GM19452 (cell line): ENCODE measurements around the gene SLC25A51.
A peak's percentile ranks its signal among the peaks of the same experiment; 100 is the strongest.

Experiments used
- ATAC-seq: cut with Tn5 transposase; IDR thresholded peaks from one replicate; pipeline ENCODE4 v1.9.1; 2021; ENCODE audit not compliant: unreplicated experiment

The SLC25A51 gene, protein sequence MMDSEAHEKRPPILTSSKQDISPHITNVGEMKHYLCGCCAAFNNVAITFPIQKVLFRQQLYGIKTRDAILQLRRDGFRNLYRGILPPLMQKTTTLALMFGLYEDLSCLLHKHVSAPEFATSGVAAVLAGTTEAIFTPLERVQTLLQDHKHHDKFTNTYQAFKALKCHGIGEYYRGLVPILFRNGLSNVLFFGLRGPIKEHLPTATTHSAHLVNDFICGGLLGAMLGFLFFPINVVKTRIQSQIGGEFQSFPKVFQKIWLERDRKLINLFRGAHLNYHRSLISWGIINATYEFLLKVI

GRCh38 chr9:37903647-37904444, at the start of gene SLC25A51:
Gene SLC25A51 (minus strand): TSS chr9:37904127. CDS start chr9:37888550, 15,577 bp downstream.
- ATAC-seq, result peak; percentile 84

- ATAC-seq, result no peak
These were observed 49.4 kb upstream of the SLC25A51 start for GRCh38 chr9:37953206-37953774.

DNA sequence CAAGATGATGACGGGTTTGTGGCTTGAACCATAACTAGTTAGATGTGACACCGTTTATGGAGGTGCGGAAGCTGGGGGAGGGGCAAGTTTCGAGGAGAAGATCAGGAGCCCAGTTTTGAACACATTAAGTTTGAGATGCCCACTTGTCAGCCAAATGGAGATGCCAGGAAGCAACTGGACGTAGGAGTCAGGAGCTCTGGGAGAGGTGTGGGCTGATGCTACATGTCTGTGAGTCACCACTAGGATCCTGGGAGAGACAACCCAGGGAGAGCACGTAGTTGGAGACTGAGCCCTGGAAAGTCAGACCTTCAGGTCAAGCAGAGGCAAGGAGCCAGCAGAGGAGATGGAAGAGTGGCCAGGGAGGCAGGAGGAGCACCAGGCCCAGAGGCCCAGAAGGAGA, 48.8 kb upstream of the SLC25A51 start:
- no peak for ATAC-seq

DNA sequence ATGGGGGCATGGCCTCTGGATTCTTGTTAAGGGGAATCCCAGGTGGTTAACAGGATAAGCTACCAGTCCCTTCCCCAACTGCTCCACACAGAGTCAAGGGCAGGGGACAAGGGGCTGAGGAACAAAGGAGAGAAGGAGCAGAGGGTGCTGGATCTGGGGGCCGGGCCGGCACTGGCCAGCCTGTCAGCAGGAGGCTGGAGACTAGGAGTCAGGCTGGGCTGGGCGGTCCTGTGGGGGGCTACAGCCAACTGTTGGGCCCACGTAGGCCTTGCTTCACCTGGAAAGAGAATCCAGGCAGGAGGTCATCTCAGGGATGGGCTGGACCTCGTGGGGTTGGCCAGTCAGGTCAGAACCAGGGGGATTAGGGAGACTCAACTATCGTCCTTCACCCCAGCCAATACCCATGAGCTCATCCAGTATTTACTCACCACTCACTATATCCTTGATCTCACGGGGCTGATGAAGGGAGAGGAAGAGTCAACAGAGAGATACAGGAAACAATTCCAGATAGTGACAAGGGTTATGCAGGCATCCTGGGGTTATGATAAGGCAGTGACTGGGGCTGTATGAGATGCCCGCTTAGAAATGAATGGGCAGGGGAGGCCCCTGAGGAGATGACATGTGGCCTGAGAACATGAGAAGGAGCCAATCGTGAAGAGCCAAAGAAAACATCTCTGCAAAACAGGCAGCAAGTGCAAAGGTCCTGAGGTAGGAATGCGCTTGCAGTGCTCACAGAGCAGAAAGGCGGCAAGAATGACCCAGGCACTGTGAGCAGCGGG, 47.9 kb upstream of the SLC25A51 start:
- no peak for ATAC-seq

GRCh38 chr9:37950561-37950960, 46.6 kb upstream of the SLC25A51 start:
- no peak for ATAC-seq

DNA sequence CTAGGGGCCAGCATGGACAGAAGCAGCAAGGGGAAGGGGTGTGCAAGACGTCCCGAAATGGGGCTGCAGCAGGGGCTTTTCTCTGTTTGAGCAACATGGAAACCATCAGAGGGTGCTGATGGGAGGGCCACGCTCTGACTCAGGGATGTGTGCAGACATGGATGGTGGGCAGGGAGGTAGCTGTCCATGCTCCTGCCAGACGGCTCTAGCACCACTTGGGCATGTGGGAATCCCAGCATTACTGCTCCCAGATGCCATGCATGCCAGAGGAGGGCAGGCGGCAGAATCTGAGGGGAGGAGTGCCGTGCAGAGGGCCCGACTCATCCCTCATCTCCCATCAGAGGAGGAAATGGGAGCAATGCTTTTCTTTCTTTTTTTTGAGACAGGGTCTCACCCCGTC, 45.6 kb upstream of the SLC25A51 start:
- ATAC-seq, result no peak

DNA sequence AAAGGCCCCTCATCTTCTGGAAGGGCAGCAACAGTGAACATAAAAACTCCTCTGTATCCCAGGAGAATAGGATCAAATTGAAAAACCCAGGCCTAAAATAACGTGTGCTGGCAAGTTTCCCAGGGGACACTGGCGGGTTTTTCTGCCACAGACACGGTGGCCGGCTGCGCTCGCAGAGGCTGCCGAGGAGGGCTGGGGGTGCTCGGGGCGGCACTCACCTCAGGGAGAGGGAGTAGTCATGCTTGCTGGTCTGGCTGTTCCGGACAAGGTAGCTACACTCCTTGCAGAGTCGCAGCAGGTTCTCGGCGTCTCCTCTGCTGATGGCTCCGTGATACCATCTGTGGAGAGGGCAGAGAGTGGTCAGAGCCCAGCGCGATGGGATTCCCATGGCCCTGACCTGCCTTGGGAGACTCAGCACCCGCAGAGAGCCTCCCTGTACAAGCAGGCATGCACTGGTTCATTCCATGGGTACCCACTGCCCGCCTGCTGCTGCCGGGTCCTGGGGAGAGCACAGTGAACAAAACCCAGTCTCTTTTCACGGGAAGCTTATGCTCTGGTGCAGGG, 44.6 kb upstream of the SLC25A51 start:
- ATAC-seq, result no peak

GRCh38 chr9:37947977-37948376, 44.0 kb upstream of the SLC25A51 start:
- no peak for ATAC-seq

DNA sequence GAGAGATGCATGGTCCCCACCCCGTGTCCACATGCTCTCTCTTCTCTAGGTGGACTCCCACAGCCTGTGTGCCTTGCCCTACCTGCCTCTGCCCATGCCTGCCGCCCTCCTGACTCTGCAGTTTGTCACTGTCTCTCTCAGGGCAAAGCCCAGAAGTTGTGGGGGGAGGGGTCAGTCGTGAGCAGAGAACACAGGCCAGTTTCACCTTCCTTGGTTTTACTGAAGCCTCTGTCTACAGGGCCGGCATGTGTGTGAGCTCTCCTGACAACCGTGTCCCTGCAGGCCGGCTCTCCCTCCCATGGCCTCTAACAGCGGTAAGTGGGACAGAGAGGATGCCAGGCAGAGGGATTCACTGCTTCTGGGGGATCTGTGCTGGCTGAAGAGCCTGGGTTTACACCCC, 43.5 kb upstream of the SLC25A51 start:
- no peak for ATAC-seq

- ATAC-seq, result no peak
These were observed 43.0 kb upstream of the SLC25A51 start for GRCh38 chr9:37946971-37947370.

DNA sequence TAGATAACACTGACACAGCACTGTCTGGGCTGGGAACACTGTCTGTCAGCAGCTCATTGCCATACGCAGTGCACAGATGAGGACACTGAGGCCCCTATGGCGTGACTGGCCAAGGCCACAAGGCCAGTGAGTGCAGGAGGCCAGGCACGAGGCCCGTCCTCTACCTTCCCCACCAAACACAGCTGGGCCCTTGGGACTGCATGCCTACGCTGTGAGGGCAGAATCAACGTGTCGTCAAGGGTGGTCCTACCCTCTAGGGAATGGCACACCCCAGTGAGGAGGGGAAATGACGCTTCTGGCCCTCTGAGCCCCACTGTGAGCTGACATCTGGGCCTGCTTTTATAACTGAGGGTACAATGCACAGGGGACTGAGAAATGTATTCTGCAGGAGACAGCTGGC, 42.1 kb upstream of the SLC25A51 start:
- no peak for ATAC-seq

DNA sequence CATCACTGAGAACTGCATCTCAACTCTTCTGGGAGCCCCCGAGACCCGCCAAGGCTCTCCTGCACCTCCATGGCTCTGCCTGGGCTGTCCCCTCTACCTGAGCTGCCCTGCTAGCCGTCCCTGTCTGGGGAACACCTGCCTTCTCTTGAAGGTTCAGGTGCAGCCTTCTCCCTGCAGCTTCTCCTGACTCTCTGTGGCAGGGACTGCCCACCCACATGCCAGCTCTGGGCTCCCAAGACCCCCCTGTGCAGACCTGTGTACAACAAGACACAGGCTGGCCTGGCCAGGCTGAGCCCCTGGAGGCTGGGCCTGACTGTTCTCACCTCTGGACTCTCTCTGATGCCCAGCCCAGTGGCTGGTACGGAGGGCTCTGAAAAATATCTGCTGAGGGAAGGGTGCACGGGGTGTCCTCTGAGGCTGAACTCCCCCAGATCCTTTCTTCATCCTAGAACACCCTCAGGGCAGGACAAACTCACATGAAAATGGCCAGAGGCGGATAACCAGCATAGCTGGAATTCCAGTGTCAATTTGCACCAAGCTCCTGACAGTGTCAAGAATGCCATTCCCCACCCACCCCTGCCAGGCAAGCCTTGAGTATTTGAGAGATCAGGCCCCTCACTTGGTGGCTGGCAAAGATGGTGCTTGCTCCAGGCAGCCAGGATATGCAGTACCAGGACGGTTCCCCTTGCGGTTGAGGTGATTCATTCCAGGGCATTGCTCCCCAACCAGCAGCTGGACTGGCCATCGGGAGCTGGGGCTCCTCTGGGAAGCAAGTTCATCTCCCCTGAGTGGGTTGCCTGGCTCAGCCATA, 40.9 kb upstream of the SLC25A51 start:
- no peak for ATAC-seq

- ATAC-seq, result no peak
These were observed 40.3 kb upstream of the SLC25A51 start for GRCh38 chr9:37944266-37944650.

- ATAC-seq, result no peak
These were observed 39.7 kb upstream of the SLC25A51 start for GRCh38 chr9:37943345-37944265.

GRCh38 chr9:37942621-37943344, 38.9 kb upstream of the SLC25A51 start:
- ATAC-seq, result no peak

- no peak for ATAC-seq
These were observed 37.3 kb upstream of the SLC25A51 start for GRCh38 chr9:37941253-37941652.

- no peak for ATAC-seq
These were observed 35.7 kb upstream of the SLC25A51 start for GRCh38 chr9:37939575-37940095.
